Loucy (cell line): ENCODE data around the gene PABPN1L.
"Not testable (repeated sequence)": the region's sequence is repeated elsewhere in the genome, so short reads cannot be mapped to it uniquely, and the experiment has no call there.

ENCODE experiments used
- H2AFZ ChIP-seq: fragments of 200-600 bp; sonication (generic); 2 replicates; pipeline ENCODE4 v1.6.0; 2016; ENCODE audit warnings: antibody characterized with exemption, mild to moderate bottlenecking, low read length, moderate library complexity
- H3F3A ChIP-seq: fragments of 200-600 bp; 2 replicates; pipeline ENCODE4 v1.6.0; 2016; ENCODE audit warnings: antibody characterized with exemption, low read depth, mild to moderate bottlenecking
- H3K27me3 ChIP-seq: fragments of 200-600 bp; sonication (generic); 2 replicates; pipeline ENCODE4 v1.6.1; 2014; ENCODE audit warnings: low read length, mild to moderate bottlenecking; ENCODE audit not compliant: insufficient read depth, poor library complexity, severe bottlenecking
- H3K36me3 ChIP-seq: fragments of 200-600 bp; sonication (generic); 2 replicates; pipeline ENCODE4 v1.6.1; 2016; ENCODE audit warnings: low read length; ENCODE audit not compliant: insufficient read depth
- H3K4me1 ChIP-seq: fragments of 200-600 bp; sonication (generic); 2 replicates; pipeline ENCODE4 v1.5.1; 2014; ENCODE audit warnings: low read length, mild to moderate bottlenecking; ENCODE audit not compliant: insufficient read depth, poor library complexity, severe bottlenecking
- H3K4me2 ChIP-seq: fragments of 200-600 bp; sonication (generic); 2 replicates; pipeline ENCODE4 v1.6.0; 2014; ENCODE audit warnings: antibody characterized with exemption, low read length, low read depth, mild to moderate bottlenecking; ENCODE audit not compliant: poor library complexity, severe bottlenecking
- H3K4me3 ChIP-seq: fragments of 200-600 bp; sonication (generic); 2 replicates; pipeline ENCODE4 v1.5.1; 2014; ENCODE audit warnings: low read length, mild to moderate bottlenecking, mixed read lengths; ENCODE audit not compliant: poor library complexity, severe bottlenecking
- H3K79me2 ChIP-seq: fragments of 200-600 bp; sonication (generic); 2 replicates; pipeline ENCODE4 v1.6.1; 2014; ENCODE audit warnings: low read length; ENCODE audit not compliant: insufficient read depth
- H3K9ac ChIP-seq: fragments of 200-600 bp; sonication (generic); 2 replicates; pipeline ENCODE4 v1.6.0; 2014; ENCODE audit warnings: mild to moderate bottlenecking, low read depth, low read length, moderate library complexity; ENCODE audit not compliant: poor library complexity, severe bottlenecking
- H3K9me2 ChIP-seq: fragments of 200-600 bp; sonication (generic); replicated peaks from 2 replicates; pipeline ENCODE4 v1.6.1; 2016; ENCODE audit warnings: low read depth, low read length, mixed read lengths
- H3K9me3 ChIP-seq: fragments of 200-600 bp; sonication (generic); 2 replicates; pipeline ENCODE4 v1.6.1; 2014; ENCODE audit warnings: mild to moderate bottlenecking, antibody characterized with exemption, low read length, low read depth; ENCODE audit not compliant: insufficient read depth
- H4K20me1 ChIP-seq: fragments of 200-600 bp; sonication (generic); 2 replicates; pipeline ENCODE4 v1.6.0; 2014; ENCODE audit warnings: antibody characterized with exemption, low read length, mild to moderate bottlenecking; ENCODE audit not compliant: insufficient read depth, poor library complexity, severe bottlenecking
- CTCF ChIP-seq: fragments of 200-600 bp; sonication (generic); conservative IDR thresholded peaks from 2 replicates; pipeline ENCODE4 v1.5.1; 2014; ENCODE audit warnings: mild to moderate bottlenecking, antibody characterized with exemption, low read length
- EZH2phosphoT487 ChIP-seq: fragments of 200-600 bp; IDR thresholded peaks from 2 replicates; pipeline ENCODE4 v1.6.1; 2018; ENCODE audit warnings: antibody characterized with exemption, mild to moderate bottlenecking, moderate library complexity, borderline replicate concordance

PABPN1L gene

GRCh38 chr16:88895335-88895734 is 28.9 kb upstream of the PABPN1L start:
- no peaks in the 10 kb centered on the region for H3K9me2 ChIP-seq
- peaks cover 52% of the 10 kb centered on the region; the same call in 1 of the 2 replicates for H3K36me3 ChIP-seq
- no peaks in the 10 kb centered on the region for H3F3A ChIP-seq
- H3K4me2 ChIP-seq, result no peak overlapping the region
- H4K20me1 ChIP-seq, result peaks cover 6% of the 10 kb centered on the region
- H3K9ac ChIP-seq, result no peak overlapping the region
- no peaks in the 10 kb centered on the region for H3K79me2 ChIP-seq
- no peaks in the 10 kb centered on the region for H3K4me1 ChIP-seq
- no peaks in the 10 kb centered on the region for H3K9me3 ChIP-seq
- no peak overlapping the region for H2AFZ ChIP-seq
- H3K4me3 ChIP-seq, result no peak overlapping the region
- TF ChIP-seq CTCF (no peak), EZH2phosphoT487 (no peak)
- no peaks in the 10 kb centered on the region for H3K27me3 ChIP-seq

- peaks cover 49% of the 10 kb centered on the region; the same call in 1 of the 2 replicates for H3K36me3 ChIP-seq
- H3K4me3 ChIP-seq, result no peak overlapping the region
- no peaks in the 10 kb centered on the region for H3K79me2 ChIP-seq
- H3K4me2 ChIP-seq, result no peak overlapping the region
- no peak overlapping the region for H2AFZ ChIP-seq
- no peaks in the 10 kb centered on the region for H3K9me3 ChIP-seq
- H3K4me1 ChIP-seq, result no peaks in the 10 kb centered on the region
- no peaks in the 10 kb centered on the region for H3K27me3 ChIP-seq
- peaks cover 6% of the 10 kb centered on the region for H4K20me1 ChIP-seq
- TF ChIP-seq EZH2phosphoT487, result no peak
- no peak for TF ChIP-seq CTCF
- no peaks in the 10 kb centered on the region for H3K9me2 ChIP-seq
- H3F3A ChIP-seq, result no peaks in the 10 kb centered on the region
- H3K9ac ChIP-seq, result no peak overlapping the region
Measured at GRCh38 chr16:88894681-88895300, 28.3 kb upstream of the PABPN1L start.

GRCh38 chr16:88894266-88894665 is 27.8 kb upstream of the PABPN1L start:
- not testable (repeated sequence) for H3K4me1 ChIP-seq, H2AFZ ChIP-seq, H3K27me3 ChIP-seq, H3K9me3 ChIP-seq, H3K4me2 ChIP-seq, H3F3A ChIP-seq, H3K9me2 ChIP-seq, H3K9ac ChIP-seq, H3K4me3 ChIP-seq, H4K20me1 ChIP-seq, H3K79me2 ChIP-seq
- peaks cover 44% of the 10 kb centered on the region; the same call in 1 of the 2 replicates for H3K36me3 ChIP-seq
